HepG2 (cell line): ENCODE data around the gene HRC. TPM values are rescaled to one million over a fixed set of nuclear protein-coding genes. Genes with fewer than 3 reads are reported as not detected.

Experiments
- AGO2 ChIP-seq: fragments of 200-400 bp; formaldehyde crosslinking; optimal IDR thresholded peaks from 2 replicates; pipeline ENCODE3; 2017; ENCODE audit warnings: mild to moderate bottlenecking, low read depth, low read length, moderate library complexity
- FIP1L1 ChIP-seq: fragments of 200-400 bp; formaldehyde crosslinking; IDR thresholded peaks from 2 replicates; pipeline ENCODE4 v1.6.1; 2018; ENCODE audit warnings: low read depth, mild to moderate bottlenecking, low read length, moderate library complexity, borderline replicate concordance; ENCODE audit not compliant: insufficient read depth
- KAT8 ChIP-seq: IDR thresholded peaks from 2 replicates; pipeline ENCODE4 v1.6.1; 2016; ENCODE audit warnings: missing genetic modification reagents, missing compliant biosample characterization
- MXI1 ChIP-seq: IDR thresholded peaks from 3 replicates; pipeline ENCODE4 v1.6.1; 2012; ENCODE audit warnings: low read depth, low read length, inconsistent platforms, borderline replicate concordance
- NCOA5 ChIP-seq: sonication (generic); formaldehyde crosslinking; IDR thresholded peaks from 2 replicates; pipeline ENCODE4 v1.4.0; 2020; ENCODE audit warnings: missing genetic modification reagents
- PRDM15 ChIP-seq: sonication (generic); formaldehyde crosslinking; IDR thresholded peaks from 2 replicates; pipeline ENCODE4 v1.4.0; 2020; ENCODE audit warnings: missing genetic modification reagents
- STAG1 ChIP-seq: sonication (generic); formaldehyde crosslinking; IDR thresholded peaks from 2 replicates; pipeline ENCODE4 v1.4.0; 2020; ENCODE audit warnings: missing genetic modification reagents
- ZBTB44 ChIP-seq: sonication (generic); formaldehyde crosslinking; IDR thresholded peaks from 2 replicates; pipeline ENCODE4 v1.4.0; 2020; ENCODE audit warnings: missing genetic modification reagents
- ZIK1 ChIP-seq: sonication (generic); formaldehyde crosslinking; IDR thresholded peaks from 2 replicates; pipeline ENCODE4 v1.5.0; 2020; ENCODE audit warnings: mild to moderate bottlenecking, low read depth, missing genetic modification reagents, borderline replicate concordance
- ZNF441 ChIP-seq: sonication (generic); formaldehyde crosslinking; IDR thresholded peaks from 2 replicates; pipeline ENCODE4 v1.7.0; 2021; ENCODE audit warnings: missing genetic modification reagents, borderline replicate concordance
- ZSCAN25 ChIP-seq: sonication (generic); formaldehyde crosslinking; IDR thresholded peaks from 2 replicates; pipeline ENCODE4 v1.8.0; 2022; ENCODE audit warnings: mild to moderate bottlenecking, missing genetic modification reagents
- ZXDC ChIP-seq: sonication (generic); formaldehyde crosslinking; IDR thresholded peaks from 2 replicates; pipeline ENCODE4 v1.5.0; 2020; ENCODE audit warnings: mild to moderate bottlenecking, missing genetic modification reagents
- polyA plus RNA-seq, 8 experiments: library from polyadenylated mRNA; depleted of rRNA in 3 of 8; stranded (reverse) in 7 of 8; unstranded in 1 of 8; fragments of >200 nt; fragmentation: Illumina TruSeq in 4 of 8; extraction: Trizol in 4 of 8; gene quantifications; 2 replicates each; pipeline versions ENCODE4 v1.2.1 to v1.2.3, GENCODE V29; 2011 to 2016; ENCODE audit warnings: low read depth in 4 of 8, missing spikeins in 1 of 8, mixed read lengths in 1 of 8; ENCODE audit not compliant: insufficient read depth in 1 of 8
- total RNA-seq, 5 experiments: library from RNA; depleted of rRNA; stranded (reverse); fragments of >200 nt; fragmentation: Illumina TruSeq; extraction: Trizol; gene quantifications; 2 replicates each; pipeline ENCODE4 v1.2.3, GENCODE V29; 2016; ENCODE audit warnings: low read depth in 1 of 5
- TF ChIP-seq, protein P1 (sequence below): sonication (generic); formaldehyde crosslinking; IDR thresholded peaks from 2 replicates; pipeline ENCODE4 v1.4.0; 2020; ENCODE audit warnings: missing genetic modification reagents, borderline replicate concordance
- TF ChIP-seq, protein P2 (sequence below): IDR thresholded peaks from 2 replicates; pipeline ENCODE4 v1.6.1; 2016; ENCODE audit warnings: mild to moderate bottlenecking, missing biosample characterization, missing genetic modification reagents

Gene HRC
- total and polyA plus RNA-seq, 2 of the 13 experiments (the other 11 are each of a cell fraction or from before 2014, with no cell fraction given), result 3.6 to 15.4 TPM

DNA sequence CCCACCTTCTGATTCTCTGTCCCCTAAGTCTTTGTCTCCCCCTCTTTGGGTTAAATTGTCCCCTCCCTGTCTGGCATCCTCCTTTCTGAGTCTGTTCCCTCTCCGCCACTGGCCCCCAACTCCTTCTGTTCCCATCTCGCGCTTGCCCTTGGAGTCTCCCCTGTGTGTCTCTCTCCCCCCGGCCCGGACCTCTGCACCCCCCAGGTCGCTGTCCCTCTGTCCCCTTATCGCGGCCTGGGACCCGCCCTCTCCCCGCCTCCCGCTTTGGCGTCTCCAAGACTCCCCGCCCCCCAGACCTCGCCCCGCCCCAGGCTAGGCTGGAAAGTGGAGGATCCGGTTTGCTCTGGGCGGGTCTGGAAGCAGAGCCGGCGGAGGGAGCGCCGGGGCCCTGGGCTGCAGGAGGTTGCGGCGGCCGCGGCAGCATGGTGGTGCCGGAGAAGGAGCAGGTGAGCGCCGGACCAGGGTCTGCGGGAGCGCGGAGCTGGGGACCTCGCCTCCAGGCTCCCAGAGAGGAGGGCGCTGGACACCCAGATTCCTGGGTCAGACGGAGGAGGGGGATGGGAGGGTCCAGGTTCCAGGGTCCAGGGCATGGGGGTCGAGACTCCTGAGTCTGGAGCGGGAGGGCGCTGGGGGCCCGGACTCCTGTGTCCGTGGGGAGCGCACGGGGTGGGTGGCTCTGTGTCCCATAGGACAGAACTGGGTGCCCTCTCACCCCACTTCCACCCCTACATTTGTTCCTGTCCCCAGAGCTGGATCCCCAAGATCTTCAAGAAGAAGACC, 2.4 kb upstream of the HRC start, which contains the start of gene TRPM4 (continued):
- TF ChIP-seq ZBTB44 (no peak), ZIK1 (no peak), KAT8 (0 out of 2 replicates have a peak, but pooled peaks have one; percentile 45), STAG1 (no peak), ZNF441 (no peak), NCOA5 (no peak), ZXDC (CRISPR knock-in tag) (no peak), ZSCAN25 (CRISPR knock-in tag) (peak; percentile 70; the same call in 1 of the 2 replicates), AGO2 (no peak), PRDM15 (CRISPR knock-in tag) (0 out of 2 replicates have a peak, but pooled peaks have one; percentile 33), FIP1L1 (no peak), MXI1 (peak; percentile 46; the same call in 1 of the 3 replicates)
- TF ChIP-seq, protein P1, sequence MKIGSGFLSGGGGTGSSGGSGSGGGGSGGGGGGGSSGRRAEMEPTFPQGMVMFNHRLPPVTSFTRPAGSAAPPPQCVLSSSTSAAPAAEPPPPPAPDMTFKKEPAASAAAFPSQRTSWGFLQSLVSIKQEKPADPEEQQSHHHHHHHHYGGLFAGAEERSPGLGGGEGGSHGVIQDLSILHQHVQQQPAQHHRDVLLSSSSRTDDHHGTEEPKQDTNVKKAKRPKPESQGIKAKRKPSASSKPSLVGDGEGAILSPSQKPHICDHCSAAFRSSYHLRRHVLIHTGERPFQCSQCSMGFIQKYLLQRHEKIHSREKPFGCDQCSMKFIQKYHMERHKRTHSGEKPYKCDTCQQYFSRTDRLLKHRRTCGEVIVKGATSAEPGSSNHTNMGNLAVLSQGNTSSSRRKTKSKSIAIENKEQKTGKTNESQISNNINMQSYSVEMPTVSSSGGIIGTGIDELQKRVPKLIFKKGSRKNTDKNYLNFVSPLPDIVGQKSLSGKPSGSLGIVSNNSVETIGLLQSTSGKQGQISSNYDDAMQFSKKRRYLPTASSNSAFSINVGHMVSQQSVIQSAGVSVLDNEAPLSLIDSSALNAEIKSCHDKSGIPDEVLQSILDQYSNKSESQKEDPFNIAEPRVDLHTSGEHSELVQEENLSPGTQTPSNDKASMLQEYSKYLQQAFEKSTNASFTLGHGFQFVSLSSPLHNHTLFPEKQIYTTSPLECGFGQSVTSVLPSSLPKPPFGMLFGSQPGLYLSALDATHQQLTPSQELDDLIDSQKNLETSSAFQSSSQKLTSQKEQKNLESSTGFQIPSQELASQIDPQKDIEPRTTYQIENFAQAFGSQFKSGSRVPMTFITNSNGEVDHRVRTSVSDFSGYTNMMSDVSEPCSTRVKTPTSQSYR (CRISPR knock-in tag), result peak; percentile 22; the same call in 1 of the 2 replicates
- TF ChIP-seq, protein P2, sequence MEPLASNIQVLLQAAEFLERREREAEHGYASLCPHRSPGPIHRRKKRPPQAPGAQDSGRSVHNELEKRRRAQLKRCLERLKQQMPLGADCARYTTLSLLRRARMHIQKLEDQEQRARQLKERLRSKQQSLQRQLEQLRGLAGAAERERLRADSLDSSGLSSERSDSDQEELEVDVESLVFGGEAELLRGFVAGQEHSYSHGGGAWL (CRISPR knock-in tag), result peak; percentile 54; the same call in 1 of the 2 replicates
